Progenitor cell of endocrine pancreas (in vitro differentiated cells): Measurements from ENCODE around the gene PTPN12. TPM values are rescaled to one million over a fixed set of nuclear protein-coding genes. Genes with fewer than 3 reads are reported as not detected.

Experiments used
- DNase-seq: peaks from one replicate; pipeline ENCODE4 v3.0.0; 2021; ENCODE audit warnings: low spot score; ENCODE audit not compliant: unreplicated experiment
- H3K27ac Mint-ChIP-seq: 2 replicates; pipeline ENCODE4 v1.8.0; 2021; ENCODE audit warnings: mild to moderate bottlenecking, moderate library complexity, mixed read lengths
- H3K27me3 Mint-ChIP-seq: 2 replicates; pipeline ENCODE4 v1.8.0; 2021; ENCODE audit warnings: mixed read lengths
- H3K36me3 Mint-ChIP-seq: 2 replicates; pipeline ENCODE4 v1.8.0; 2022; ENCODE audit warnings: mixed read lengths; ENCODE audit not compliant: insufficient read depth
- H3K4me1 Mint-ChIP-seq: 2 replicates; pipeline ENCODE4 v1.8.0; 2021; ENCODE audit warnings: low read depth, mixed read lengths
- H3K4me3 Mint-ChIP-seq: 2 replicates; pipeline ENCODE4 v1.8.0; 2021; ENCODE audit warnings: low read depth, mild to moderate bottlenecking, moderate library complexity, mixed read lengths
- H3K9me3 Mint-ChIP-seq: 2 replicates; pipeline ENCODE4 v1.8.0; 2021; ENCODE audit warnings: low read depth, mixed read lengths
- total RNA-seq: library from RNA; stranded (reverse); gene quantifications from 2 replicates; pipeline ENCODE4 v1.2.1, GENCODE V29; 2021
- TF ChIP-seq, protein P1 (sequence below): fragments of 200-600 bp; sonication (generic); IDR thresholded peaks from one replicate; pipeline ENCODE4 v1.5.0; 2021; ENCODE audit warnings: antibody characterized with exemption, mild to moderate bottlenecking; ENCODE audit not compliant: unreplicated experiment

Gene PTPN12
- total RNA-seq, 1 donor from 2014 or later: 140 TPM

DNA sequence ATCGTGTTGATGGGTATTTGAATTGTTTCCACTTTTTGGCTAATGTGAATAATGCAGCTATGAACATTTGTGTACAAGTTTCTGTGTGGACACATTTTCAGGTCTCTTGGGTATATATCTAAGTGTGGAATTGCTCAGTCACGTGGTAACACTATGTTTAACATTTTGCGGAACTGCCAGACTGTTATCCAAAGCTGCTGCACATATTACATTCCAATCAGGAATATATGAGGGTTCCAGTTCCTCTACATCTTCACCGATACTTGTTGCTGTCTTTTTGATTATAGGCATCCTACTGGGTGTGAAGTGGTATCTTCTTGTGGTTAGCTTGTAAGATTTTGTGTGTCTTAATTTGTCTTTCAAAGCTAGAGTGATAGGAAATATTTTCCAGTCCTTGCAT is 6.8 kb downstream of the PTPN12 start:
- H3K4me1 Mint-ChIP-seq: peaks cover 54% of the 10 kb centered on the region
- peaks cover 3% of the 10 kb centered on the region for H3K36me3 Mint-ChIP-seq
- H3K4me3 Mint-ChIP-seq: no peak overlapping the region
- no peaks in the 10 kb centered on the region for H3K9me3 Mint-ChIP-seq
- DNase-seq: no peak
- TF ChIP-seq, protein P1, sequence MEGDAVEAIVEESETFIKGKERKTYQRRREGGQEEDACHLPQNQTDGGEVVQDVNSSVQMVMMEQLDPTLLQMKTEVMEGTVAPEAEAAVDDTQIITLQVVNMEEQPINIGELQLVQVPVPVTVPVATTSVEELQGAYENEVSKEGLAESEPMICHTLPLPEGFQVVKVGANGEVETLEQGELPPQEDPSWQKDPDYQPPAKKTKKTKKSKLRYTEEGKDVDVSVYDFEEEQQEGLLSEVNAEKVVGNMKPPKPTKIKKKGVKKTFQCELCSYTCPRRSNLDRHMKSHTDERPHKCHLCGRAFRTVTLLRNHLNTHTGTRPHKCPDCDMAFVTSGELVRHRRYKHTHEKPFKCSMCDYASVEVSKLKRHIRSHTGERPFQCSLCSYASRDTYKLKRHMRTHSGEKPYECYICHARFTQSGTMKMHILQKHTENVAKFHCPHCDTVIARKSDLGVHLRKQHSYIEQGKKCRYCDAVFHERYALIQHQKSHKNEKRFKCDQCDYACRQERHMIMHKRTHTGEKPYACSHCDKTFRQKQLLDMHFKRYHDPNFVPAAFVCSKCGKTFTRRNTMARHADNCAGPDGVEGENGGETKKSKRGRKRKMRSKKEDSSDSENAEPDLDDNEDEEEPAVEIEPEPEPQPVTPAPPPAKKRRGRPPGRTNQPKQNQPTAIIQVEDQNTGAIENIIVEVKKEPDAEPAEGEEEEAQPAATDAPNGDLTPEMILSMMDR: no peak
- H3K27me3 Mint-ChIP-seq: no peaks in the 10 kb centered on the region
- H3K27ac Mint-ChIP-seq: no peak overlapping the region

DNA sequence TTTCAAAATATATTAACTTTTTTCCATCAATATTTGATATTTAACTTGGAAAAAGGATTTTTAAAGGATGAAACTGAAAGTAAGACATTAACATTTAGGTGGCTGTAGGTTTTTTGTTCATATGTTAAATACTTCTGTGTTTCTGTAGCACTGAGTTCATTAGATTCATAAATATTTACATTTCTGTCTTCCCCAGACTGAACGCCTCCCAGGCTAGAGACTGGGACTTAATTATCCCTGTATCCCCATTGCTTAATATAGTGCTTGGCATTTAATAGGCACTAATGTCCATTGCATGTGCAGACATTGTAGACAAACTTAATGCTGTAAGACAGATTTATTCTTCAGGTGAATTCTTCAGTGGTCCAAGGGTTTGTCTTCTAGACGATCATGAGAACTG is 7.4 kb downstream of the PTPN12 start:
- H3K4me3 Mint-ChIP-seq: no peak overlapping the region
- TF ChIP-seq, protein P1: no peak
- H3K36me3 Mint-ChIP-seq: peaks cover 3% of the 10 kb centered on the region
- peaks cover 53% of the 10 kb centered on the region for H3K4me1 Mint-ChIP-seq
- no peaks in the 10 kb centered on the region for H3K27me3 Mint-ChIP-seq
- no peak for DNase-seq
- no peak overlapping the region for H3K27ac Mint-ChIP-seq
- no peaks in the 10 kb centered on the region for H3K9me3 Mint-ChIP-seq

DNA sequence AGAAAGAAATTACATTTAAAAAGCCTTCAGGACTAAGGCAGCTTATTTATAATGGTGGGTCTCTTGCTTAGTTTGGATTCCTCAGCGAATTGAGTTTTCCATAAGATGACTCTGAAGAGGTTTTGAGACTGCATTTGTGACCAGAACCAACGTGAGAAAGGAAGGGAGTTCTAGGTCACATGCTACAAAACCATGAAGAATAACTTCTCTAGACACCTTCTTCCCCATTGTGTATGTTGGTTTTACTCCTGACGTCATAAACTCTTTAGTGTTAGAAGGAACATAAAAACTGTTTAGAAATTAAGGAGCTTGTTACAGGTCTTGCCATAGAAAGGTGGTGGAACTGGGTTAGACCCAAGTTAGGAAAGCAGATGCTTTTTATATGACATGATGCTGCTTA is 11.1 kb downstream of the PTPN12 start:
- peaks cover 39% of the 10 kb centered on the region for H3K4me1 Mint-ChIP-seq
- H3K27me3 Mint-ChIP-seq: no peaks in the 10 kb centered on the region
- H3K9me3 Mint-ChIP-seq: no peaks in the 10 kb centered on the region
- TF ChIP-seq, protein P1: no peak
- H3K27ac Mint-ChIP-seq: no peak overlapping the region
- H3K4me3 Mint-ChIP-seq: no peak overlapping the region
- H3K36me3 Mint-ChIP-seq: peaks cover 5% of the 10 kb centered on the region
- no peak for DNase-seq

DNA sequence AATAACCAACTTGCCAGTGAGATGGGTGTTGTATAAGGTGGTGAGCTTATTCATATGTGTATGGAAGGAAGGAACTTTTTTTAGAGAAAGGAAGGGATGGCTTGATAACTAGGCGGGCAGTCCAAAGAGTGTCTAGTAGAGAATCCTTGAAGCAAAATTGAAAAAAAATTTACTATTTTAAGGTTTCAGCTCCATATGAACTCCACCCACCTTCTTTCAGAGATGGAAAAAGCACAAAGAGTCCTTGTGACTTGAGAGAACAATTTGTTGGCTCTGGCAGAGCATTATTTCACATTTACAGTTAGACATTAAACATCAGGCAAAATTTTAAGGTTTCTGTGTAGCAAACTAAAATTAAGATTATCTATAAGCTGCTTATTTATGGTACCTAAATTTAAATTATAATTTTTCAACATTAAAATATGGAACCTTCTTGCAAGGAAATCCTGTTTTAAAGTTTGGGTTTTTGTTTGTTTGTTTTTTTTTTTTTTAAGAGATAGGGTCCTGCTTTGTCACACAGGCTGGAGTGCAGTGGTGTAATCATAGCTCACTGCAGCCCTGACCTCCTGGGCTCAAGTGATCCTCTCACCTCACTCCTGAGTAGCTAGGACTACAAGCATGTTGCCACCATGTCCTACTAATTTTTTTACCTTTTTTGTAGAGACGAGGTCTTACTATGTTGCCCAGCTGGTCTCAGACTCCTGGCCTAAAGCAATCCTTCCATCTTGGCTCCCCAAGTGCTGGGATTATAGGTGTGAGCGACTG is 12.2 kb downstream of the PTPN12 start:
- TF ChIP-seq, protein P1: no peak
- Mint-ChIP-seq H3K27ac (no peak overlapping the region), H3K27me3 (no peaks in the 10 kb centered on the region), H3K4me1 (peaks cover 45% of the 10 kb centered on the region), H3K36me3 (peaks cover 5% of the 10 kb centered on the region), H3K4me3 (no peak overlapping the region), H3K9me3 (no peaks in the 10 kb centered on the region)
- DNase-seq: no peak

DNA sequence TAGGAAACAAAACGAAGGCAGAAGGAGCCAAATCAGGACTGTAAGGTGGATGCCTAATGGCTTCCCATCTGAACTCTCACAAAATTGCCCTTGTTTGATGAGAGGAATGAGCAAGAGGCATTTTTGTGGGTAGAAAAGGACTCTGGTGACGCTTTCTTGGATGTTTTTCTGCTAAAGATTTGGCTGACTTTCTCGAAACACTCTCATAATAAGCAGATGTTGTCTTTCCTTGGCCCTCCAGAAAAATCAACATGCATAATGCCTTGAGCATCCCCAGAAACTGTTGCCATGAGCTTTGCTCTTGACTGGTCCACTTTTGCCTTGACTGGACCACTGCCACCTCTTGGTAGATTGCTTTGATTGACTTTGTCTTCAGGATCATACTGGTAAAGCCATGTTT is 13.5 kb downstream of the PTPN12 start:
- TF ChIP-seq, protein P1: no peak
- Mint-ChIP-seq H3K36me3 (peaks cover 9% of the 10 kb centered on the region), H3K4me1 (peaks cover 43% of the 10 kb centered on the region), H3K9me3 (no peaks in the 10 kb centered on the region), H3K27ac (no peak overlapping the region), H3K4me3 (no peak overlapping the region), H3K27me3 (no peaks in the 10 kb centered on the region)
- DNase-seq: no peak
